Endothelial cell of umbilical vein (primary cell): Measurements from ENCODE around the gene RHOB. TPM values are rescaled to one million over a fixed set of nuclear protein-coding genes. Genes with fewer than 3 reads are reported as not detected.

ENCODE experiments used
- BruUV-seq: library from RNA; stranded (reverse); fragments of 400-500 nt; replicated peaks from 2 replicates; lab custom pipeline; 2021; lab: Mats Ljungman, UMichigan
- CTCF ChIA-PET: fragments of 300-600, 350-600 bp; sonication (Branson Sonifier 250); formaldehyde crosslinking; loops from one replicate; lab custom pipeline; 2021; ENCODE audit warnings: antibody characterized with exemption, inconsistent platforms; lab: Charles Lee
- POLR2A ChIA-PET: fragments of 300-600, 350-600 bp; sonication (Branson Sonifier 250); formaldehyde crosslinking; loops from one replicate; lab custom pipeline; 2021; ENCODE audit warnings: antibody characterized with exemption, inconsistent platforms; lab: Charles Lee
- DNase-seq: peaks from one replicate; pipeline ENCODE4 v3.0.0-alpha.2; 2011; ENCODE audit warnings: low read depth, low spot score
- FAIRE-seq: peaks from 2 replicates; lab custom pipeline; 2011; peaks lifted over from hg19 to GRCh38; lab: Jason Lieb, UNC
- H2AFZ ChIP-seq: 2 replicates; pipeline ENCODE4 v1.6.0; 2012; ENCODE audit warnings: low read depth, low read length, control low read depth, inconsistent platforms
- H3K27ac ChIP-seq: 2 replicates; pipeline ENCODE4 v1.5.1; 2011; ENCODE audit warnings: low read depth, mild to moderate bottlenecking, control low read depth, low read length, moderate library complexity; ENCODE audit not compliant: insufficient read depth
- H3K27me3 ChIP-seq, 2 experiments: 2 replicates each; pipeline versions ENCODE4 v1.6.0 to v1.6.1; 2011; ENCODE audit warnings: low read length in 2 of 2, mixed read lengths in 1 of 2; ENCODE audit not compliant: control insufficient read depth in 2 of 2, insufficient read depth in 2 of 2
- H3K36me3 ChIP-seq, 2 experiments: 2 replicates in 1 of 2; 3 replicates in 1 of 2; pipeline ENCODE4 v1.5.1; 2011; ENCODE audit warnings: low read length in 2 of 2, mild to moderate bottlenecking in 1 of 2, moderate library complexity in 1 of 2; ENCODE audit not compliant: control insufficient read depth in 2 of 2, insufficient read depth in 2 of 2; ENCODE audit errors: extremely low read depth in 1 of 2
- H3K4me1 ChIP-seq: 3 replicates; pipeline ENCODE4 v1.5.1; 2011; ENCODE audit warnings: mild to moderate bottlenecking, low read length; ENCODE audit not compliant: control insufficient read depth, insufficient read depth; ENCODE audit errors: extremely low read depth
- H3K4me2 ChIP-seq: 2 replicates; pipeline ENCODE4 v1.6.1; 2011; ENCODE audit warnings: low read length, control low read depth, mixed read lengths; ENCODE audit not compliant: insufficient read depth
- H3K4me3 ChIP-seq, 3 experiments: fragments of 200-600 bp in 1 of 3; sonication (generic), shearing (Covaris generic) in 1 of 3; replicated peaks in 1 of 3; 2 replicates each; pipeline ENCODE4 v1.5.1; 2011 to 2016; ENCODE audit warnings: control low read depth in 3 of 3, low read length in 3 of 3, mild to moderate bottlenecking in 2 of 3, inconsistent platforms in 1 of 3, low read depth in 1 of 3, moderate library complexity in 1 of 3; ENCODE audit not compliant: insufficient read depth in 1 of 3
- H3K79me2 ChIP-seq: 2 replicates; pipeline ENCODE4 v1.6.0; 2012; ENCODE audit warnings: low read length, inconsistent platforms; ENCODE audit not compliant: control insufficient read depth, insufficient read depth
- H3K9ac ChIP-seq: replicated peaks from 2 replicates; pipeline ENCODE3; 2011; ENCODE audit warnings: low read length, control low read depth; ENCODE audit not compliant: insufficient read depth; ENCODE audit errors: extremely low read depth
- H3K9me1 ChIP-seq: replicated peaks from 3 replicates; pipeline ENCODE4 v1.6.0; 2011; ENCODE audit warnings: mild to moderate bottlenecking, low read length; ENCODE audit not compliant: control insufficient read depth, insufficient read depth; ENCODE audit errors: extremely low read depth
- H3K9me3 ChIP-seq: replicated peaks from 2 replicates; pipeline ENCODE4 v1.5.1; 2012; ENCODE audit warnings: low read length, inconsistent platforms; ENCODE audit not compliant: control insufficient read depth, insufficient read depth
- H4K20me1 ChIP-seq: replicated peaks from 2 replicates; pipeline ENCODE3; 2011; ENCODE audit warnings: mild to moderate bottlenecking, low read length; ENCODE audit not compliant: control insufficient read depth, insufficient read depth; ENCODE audit errors: extremely low read depth
- CTCF ChIP-seq, 2 donors: IDR thresholded peaks; 1 replicate in 1 of 2; 2 replicates in 1 of 2; pipeline ENCODE4 v1.5.1; 2011; ENCODE audit warnings: low read length in 2 of 2, mild to moderate bottlenecking in 2 of 2, moderate library complexity in 2 of 2, control low read depth in 1 of 2, inconsistent platforms in 1 of 2, low read depth in 1 of 2; ENCODE audit not compliant: insufficient read depth in 1 of 2; ENCODE audit errors: extremely low read depth in 1 of 2
- EZH2 ChIP-seq: IDR thresholded peaks from 2 replicates; pipeline ENCODE4 v1.6.1; 2012; ENCODE audit warnings: borderline replicate concordance, low read depth, mild to moderate bottlenecking, moderate library complexity, low read length, inconsistent platforms; ENCODE audit not compliant: severe bottlenecking
- FOS ChIP-seq: IDR thresholded peaks from 2 replicates; pipeline ENCODE4 v1.6.1; 2011; ENCODE audit warnings: mild to moderate bottlenecking, low read length, moderate library complexity, borderline replicate concordance; ENCODE audit not compliant: insufficient read depth
- GATA2 ChIP-seq: IDR thresholded peaks from 2 replicates; pipeline ENCODE4 v1.7.0; 2011; ENCODE audit warnings: low read depth, mild to moderate bottlenecking, moderate library complexity, mixed read lengths, low read length; ENCODE audit not compliant: insufficient read length, insufficient read depth
- JUN ChIP-seq: IDR thresholded peaks from 2 replicates; pipeline ENCODE4 v1.6.1; 2011; ENCODE audit warnings: borderline replicate concordance, low read depth; ENCODE audit not compliant: insufficient read length, insufficient read depth
- MYC ChIP-seq: IDR thresholded peaks from one replicate; pipeline ENCODE4 v1.6.1; 2011; ENCODE audit warnings: mild to moderate bottlenecking, low read depth, low read length
- POLR2A ChIP-seq: IDR thresholded peaks from 2 replicates; pipeline ENCODE4 v1.6.1; 2012; ENCODE audit warnings: low read depth, mild to moderate bottlenecking, control low read depth, low read length
- POLR2AphosphoS5 ChIP-seq: IDR thresholded peaks from 2 replicates; pipeline ENCODE4 v1.6.1; 2012; ENCODE audit warnings: low read depth, mild to moderate bottlenecking, control low read depth, low read length, moderate library complexity; ENCODE audit not compliant: insufficient read depth
- dilution Hi-C: fragments of 300-500 bp; cut with MboI; formaldehyde crosslinking; loops from one replicate; pipeline ENCODE4 v1.15.0; 2019; ENCODE audit warnings: low sequenced_read_pairs; ENCODE audit not compliant: extremely low pct_ligation_motif_present
- intact Hi-C: fragments of 100-400 bp; cut with micrococcal nuclease; formaldehyde crosslinking; loops from one replicate; pipeline ENCODE4 v1.10.0; 2022
- polyA plus RNA-seq, 4 experiments: library from polyadenylated mRNA; depleted of rRNA in 3 of 4; stranded (reverse) in 3 of 4; unstranded in 1 of 4; fragments of >200 nt; gene quantifications; 2 replicates each; pipeline versions ENCODE4 v1.2.1 to v1.2.3, GENCODE V29; 2011 to 2012; ENCODE audit warnings: missing spikeins in 1 of 4
- total RNA-seq: library from RNA; stranded (reverse); gene quantifications from 2 replicates; pipeline ENCODE4 v1.2.3, GENCODE V29; 2021
- TF ChIP-seq, protein P1 (sequence below): IDR thresholded peaks from 2 replicates; pipeline ENCODE4 v1.6.1; 2011; ENCODE audit not compliant: insufficient read depth, insufficient read length

Gene RHOB
- total and polyA plus RNA-seq, 2 donors (not counting 3 experiments of a cell fraction or from before 2014, with no cell fraction given): 830 to 1,101 TPM

DNA sequence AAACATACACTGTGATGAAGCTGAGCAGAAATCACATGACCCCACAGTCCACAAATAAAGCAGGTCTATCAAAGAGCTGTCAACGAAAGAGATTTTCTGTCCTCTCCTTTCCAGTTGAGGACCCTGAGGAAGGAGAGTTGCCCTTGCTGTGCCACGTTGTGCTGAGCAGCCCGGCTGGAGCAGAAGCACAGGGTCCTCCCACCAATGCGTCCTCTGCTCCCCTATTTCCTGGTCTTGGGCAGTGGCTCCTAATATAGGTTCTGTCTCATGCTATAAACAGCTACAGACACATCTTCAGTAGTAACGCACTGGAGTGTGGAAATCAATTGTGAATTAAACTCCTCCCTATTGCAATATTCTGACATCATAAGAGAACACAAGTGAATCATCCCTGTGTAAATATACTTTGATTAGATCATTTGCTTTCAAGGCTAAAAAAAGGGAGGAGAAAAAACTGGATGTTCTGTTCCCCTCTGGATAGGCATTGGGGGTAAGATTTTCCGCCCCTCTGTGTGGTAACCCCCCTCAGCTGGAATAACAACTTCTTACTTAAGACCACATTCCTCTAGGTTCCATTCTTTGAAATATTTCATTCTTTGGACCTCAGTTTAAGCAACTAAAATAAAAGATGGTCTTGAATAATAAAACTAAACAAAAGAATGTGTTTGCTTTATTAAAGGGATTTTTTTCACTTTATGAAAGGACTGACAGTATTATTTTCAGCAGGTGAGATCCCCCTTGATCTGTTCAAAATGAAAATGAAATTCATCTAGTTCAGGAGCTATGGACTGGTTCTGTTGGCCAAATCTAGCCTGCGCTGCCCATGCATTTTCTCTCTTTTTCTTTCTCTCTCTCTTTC lies 8.3 kb upstream of the RHOB start:
- intact Hi-C loops: loop anchor here (5.0 kb wide), 1 partner anchor 61 kb away; no protein-coding TSS in a partner anchor

GRCh38 chr2:20439193-20439475 lies 7.7 kb upstream of the RHOB start:
- Histone ChIP-seq H4K20me1 (no peaks in the 10 kb centered on the region), H2AFZ (no peak overlapping the region), H3K27me3 (no peaks in the 10 kb centered on the region), H3K27ac (peak overlapping the region; percentile 54), H3K9ac (peak overlapping the region; percentile 52), H3K4me2 (peak overlapping the region; percentile 81), H3K9me1 (no peaks in the 10 kb centered on the region), H3K4me1 (peaks cover 23% of the 10 kb centered on the region), H3K4me3 (peak overlapping the region in 1 of 3 experiments; percentile 30), H3K36me3 (no peaks in the 10 kb centered on the region), H3K79me2 (no peaks in the 10 kb centered on the region), H3K9me3 (no peaks in the 10 kb centered on the region)
- dilution Hi-C loops (no loop called here), intact Hi-C loops (loop anchor here (5.0 kb wide), 1 partner anchor 62 kb away; no protein-coding TSS in a partner anchor)
- DNase-seq (peak; percentile 45), FAIRE-seq (peak; percentile 81)
- ChIA-PET CTCF (interaction anchor here (0.7 to 7.6 kb wide), 15 partner anchors 11 to 424 kb away, joined by 3 to 150 read pairs (median 4); no protein-coding TSS in a partner anchor), POLR2A (interaction anchor here (0.6 to 3.2 kb wide), 3 partner anchors 8 to 178 kb away, joined by 3 to 15 read pairs (median 6); partner anchors contain the start of gene RHOB)
- BruUV-seq: no TSS peak
- TF ChIP-seq FOS (no peak), POLR2AphosphoS5 (no peak), JUN (no peak), POLR2A (no peak), EZH2 (no peak), GATA2 (no peak), MYC (no peak), CTCF (IDR thresholded peaks at IDR 0.05; ENCODE audit: extremely low read depth in 1 of 2, insufficient read depth in 1 of 2, low read depth in 1 of 2, low read length in 2 of 2) (no peak)
- TF ChIP-seq, protein P1, sequence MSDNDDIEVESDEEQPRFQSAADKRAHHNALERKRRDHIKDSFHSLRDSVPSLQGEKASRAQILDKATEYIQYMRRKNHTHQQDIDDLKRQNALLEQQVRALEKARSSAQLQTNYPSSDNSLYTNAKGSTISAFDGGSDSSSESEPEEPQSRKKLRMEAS: no peak

More for the DNA sequence above, 8.3 kb upstream of the RHOB start:
- dilution Hi-C loops: no loop called here
- H3K9me1 ChIP-seq: no peaks in the 10 kb centered on the region
- H3K4me2 ChIP-seq: peak overlapping the region; percentile 81
- no peaks in the 10 kb centered on the region for H3K36me3 ChIP-seq
- peak overlapping the region in 1 of 3 experiments; percentile 30 for H3K4me3 ChIP-seq
- TF ChIP-seq, protein P1: no peak
- TF ChIP-seq JUN (peak; percentile 76), FOS (peak; percentile 70)
- peak; percentile 66 for DNase-seq
- H3K9ac ChIP-seq: peak overlapping the region; percentile 52
- CTCF ChIA-PET: interaction anchor here (0.7 to 7.6 kb wide), 17 partner anchors 10 to 423 kb away, joined by 3 to 150 read pairs (median 5); no protein-coding TSS in a partner anchor
- peak; percentile 71 for FAIRE-seq
- H3K27me3 ChIP-seq: no peaks in the 10 kb centered on the region
- POLR2A ChIA-PET: interaction anchor here (0.6 to 3.2 kb wide), 4 partner anchors 9 to 20 kb away, joined by 3 to 15 read pairs (median 5); partner anchors contain the start of gene RHOB
- H4K20me1 ChIP-seq: no peaks in the 10 kb centered on the region
- H2AFZ ChIP-seq: peak overlapping the region; percentile 57
- H3K4me1 ChIP-seq: peaks cover 17% of the 10 kb centered on the region
- peak overlapping the region; percentile 54 for H3K27ac ChIP-seq
- H3K79me2 ChIP-seq: no peaks in the 10 kb centered on the region
- TSS peak; percentile 70 for BruUV-seq
- no peaks in the 10 kb centered on the region for H3K9me3 ChIP-seq
